ENCODE results near the gene RNF103. TPM values are rescaled to one million over a fixed set of nuclear protein-coding genes. Genes with fewer than 3 reads are reported as not detected.

RNF103 gene
- total and polyA plus RNA-seq, 7 donors = 6.9 to 45.9 (median 22.5) TPM

GRCh38 chr2:86563650-86564061, 60.0 kb downstream of the RNF103 start:
- DNase-seq = peak in 1 of 2 donors; percentile 42
- H3K4me1 ChIP-seq = peaks cover 16% of the 10 kb centered on the region

GRCh38 chr2:86562922-86563649, 60.6 kb downstream of the RNF103 start, which contains the start of gene CHMP3:
TSS of gene CHMP3 (minus strand) at chr2:86563443. CDS start at chr2:86563348, 95 bp downstream.
- peak within 1 kb of the TSS; percentile 81 for H3K4me3 ChIP-seq
- 0% methylated on average over 57 of the region's 57 CpGs for WGBS, 3 donors
- H3K36me3 ChIP-seq (ENCODE audit: insufficient read depth in 1 of 2, low read depth in 1 of 2) = no peaks in the 10 kb centered on the region
- ATAC-seq = peak; percentile 98 to 99 (median 98)
- no peak for TF ChIP-seq CTCF (IDR thresholded peaks at IDR 0.05)
- peaks cover 20% of the 10 kb centered on the region for H3K4me1 ChIP-seq
- peak; percentile 98 for DNase-seq
- intact Hi-C loops (cut with DNase I) = loop anchor here in 1 of 2 donors (2.0 kb wide), 1 partner anchor 60 kb away; the partner anchor contains the start of gene RNF103
- H3K27ac ChIP-seq = peak within 1 kb of the TSS; percentile 98
- H3K9me3 ChIP-seq = no peaks in the 10 kb centered on the region
- H3K27me3 ChIP-seq (ENCODE audit: insufficient read depth in 3 of 3, low read length in 2 of 3) = no peaks in the 10 kb centered on the region

More at GRCh38 chr2:86563650-86564061, 60.0 kb downstream of the RNF103 start:
- no peak for TF ChIP-seq CTCF (IDR thresholded peaks at IDR 0.05)
- peak overlapping the region; percentile 98 for H3K27ac ChIP-seq
- no peaks in the 10 kb centered on the region for H3K27me3 ChIP-seq (ENCODE audit: insufficient read depth in 3 of 3, low read length in 2 of 3)
- intact Hi-C loops (cut with DNase I) = loop anchor here in 1 of 2 donors (2.0 kb wide), 1 partner anchor 59 kb away; the partner anchor contains the start of gene RNF103
- WGBS, 3 donors = 66 to 76% (median 69%) methylated on average over 13 of the region's 13 CpGs
- H3K9me3 ChIP-seq = no peaks in the 10 kb centered on the region
- H3K36me3 ChIP-seq (ENCODE audit: insufficient read depth in 1 of 2, low read depth in 1 of 2) = no peaks in the 10 kb centered on the region
- H3K4me3 ChIP-seq = peak overlapping the region; percentile 81
- ATAC-seq = no peak

GRCh38 chr2:86562485-86562921, 61.2 kb downstream of the RNF103 start:
- 0 to 1% (median 0%) methylated on average over 16 of the region's 16 CpGs for WGBS, 3 donors

GRCh38 chr2:86557836-86558235, 65.8 kb downstream of the RNF103 start:
- WGBS, 3 donors = 94 to 100% (median 98%) methylated on average over 2 of the region's 2 CpGs
- Histone ChIP-seq H3K36me3 (ENCODE audit: insufficient read depth in 1 of 2, low read depth in 1 of 2) (peaks cover 0 to 4% of the 10 kb centered on the region in 2 donors), H3K4me1 (peaks cover 20% of the 10 kb centered on the region), H3K27ac (no peak overlapping the region), H3K9me3 (no peaks in the 10 kb centered on the region), H3K27me3 (ENCODE audit: insufficient read depth in 3 of 3, low read length in 2 of 3) (no peaks in the 10 kb centered on the region), H3K4me3 (no peak overlapping the region)
- intact Hi-C loops (cut with DNase I) = loop anchor here in 1 of 2 donors (5.0 kb wide), 1 partner anchor 41 kb away; no protein-coding TSS in a partner anchor
- no peak for TF ChIP-seq CTCF (IDR thresholded peaks at IDR 0.05)
- DNase-seq (no peak), ATAC-seq (no peak)

More at GRCh38 chr2:86562485-86562921, 61.2 kb downstream of the RNF103 start:
- intact Hi-C loops (cut with DNase I) = loop anchor here in 1 of 2 donors (2.0 kb wide), 1 partner anchor 60 kb away; the partner anchor contains the start of gene RNF103
- no peak for TF ChIP-seq CTCF (IDR thresholded peaks at IDR 0.05)
- Histone ChIP-seq H3K27ac (peak overlapping the region; percentile 98), H3K36me3 (ENCODE audit: insufficient read depth in 1 of 2, low read depth in 1 of 2) (no peaks in the 10 kb centered on the region), H3K4me3 (peak overlapping the region; percentile 81), H3K4me1 (peaks cover 20% of the 10 kb centered on the region), H3K27me3 (ENCODE audit: insufficient read depth in 3 of 3, low read length in 2 of 3) (no peaks in the 10 kb centered on the region), H3K9me3 (no peaks in the 10 kb centered on the region)
- DNase-seq (no peak), ATAC-seq (peak in 1 of 4 donors; percentile 27)
